Measurements from ENCODE around the gene CDT1.
"Not testable (repeated sequence)": the region's sequence is repeated elsewhere in the genome, so short reads cannot be mapped to it uniquely, and the experiment has no call there.

The CDT1 gene

GRCh38 chr16:88820385-88821025 is 16.9 kb downstream of the CDT1 start:
- DNase-seq, result no peak

- no peak for DNase-seq
These were observed 17.7 kb downstream of the CDT1 start for GRCh38 chr16:88821168-88821850.

- no peak for DNase-seq
These were observed 18.9 kb downstream of the CDT1 start for GRCh38 chr16:88822281-88823040.

GRCh38 chr16:88823646-88824045 is 20.1 kb downstream of the CDT1 start:
- not testable (repeated sequence) for DNase-seq

- DNase-seq, result no peak
These were observed 20.9 kb downstream of the CDT1 start for GRCh38 chr16:88824256-88825077.

- no peak for DNase-seq
These were observed 21.6 kb downstream of the CDT1 start for GRCh38 chr16:88825146-88825545.

- DNase-seq, result no peak
These were observed 22.7 kb downstream of the CDT1 start for GRCh38 chr16:88826070-88826840.

- no peak for DNase-seq
These were observed 24.1 kb downstream of the CDT1 start for GRCh38 chr16:88827727-88828126.

GRCh38 chr16:88828711-88829110 is 25.1 kb downstream of the CDT1 start:
- DNase-seq, result no peak

- no peak for DNase-seq
These were observed 26.7 kb downstream of the CDT1 start for GRCh38 chr16:88830258-88830657.

GRCh38 chr16:88830783-88831182 is 27.2 kb downstream of the CDT1 start:
- DNase-seq, result no peak

- DNase-seq, result no peak
These were observed 28.2 kb downstream of the CDT1 start for GRCh38 chr16:88831838-88832237.

GRCh38 chr16:88833086-88833485 is 29.5 kb downstream of the CDT1 start:
- DNase-seq, result no peak

GRCh38 chr16:88834670-88835069 is 31.1 kb downstream of the CDT1 start:
- DNase-seq, result no peak

- DNase-seq, result no peak
These were observed 31.8 kb downstream of the CDT1 start for GRCh38 chr16:88835383-88835782.

GRCh38 chr16:88835818-88836217 is 32.2 kb downstream of the CDT1 start:
- DNase-seq, result no peak

GRCh38 chr16:88836791-88837190 is 33.2 kb downstream of the CDT1 start:
- DNase-seq, result no peak

GRCh38 chr16:88837806-88838205 is 34.2 kb downstream of the CDT1 start:
- DNase-seq, result no peak

- DNase-seq, result no peak
These were observed 35.0 kb downstream of the CDT1 start for GRCh38 chr16:88838566-88838965.

- DNase-seq, result no peak
These were observed 35.5 kb downstream of the CDT1 start for GRCh38 chr16:88839026-88839529.

GRCh38 chr16:88839745-88840599 is 36.4 kb downstream of the CDT1 start:
- no peak for DNase-seq
